Peyer's patch (tissue), 4 donors: ENCODE measurements around the gene TMEM218. TPM values are rescaled to one million over a fixed set of nuclear protein-coding genes. Genes with fewer than 3 reads are reported as not detected.

Experiments used
- DNase-seq, 3 donors: peaks; one replicate each; pipeline ENCODE4 v3.0.0-alpha.2; 2017 to 2019
- H3K27ac ChIP-seq, 4 donors: fragments of 200-600 bp; sonication (generic); one replicate each; pipeline ENCODE4 v1.5.1; 2016 to 2019
- H3K27me3 ChIP-seq, 2 donors: fragments of 200-600 bp; sonication (generic); one replicate each; pipeline ENCODE4 v1.5.1; 2019
- H3K36me3 ChIP-seq, 3 donors: fragments of 200-600 bp; sonication (generic); one replicate each; pipeline ENCODE4 v1.5.1; 2016 to 2019
- H3K4me1 ChIP-seq, 4 donors: fragments of 200-600 bp; sonication (generic); one replicate each; pipeline ENCODE4 v1.5.1; 2016 to 2019
- H3K4me3 ChIP-seq, 4 donors: fragments of 200-600 bp; sonication (generic); 1 replicate in 3 of 4; 2 replicates in 1 of 4; pipeline ENCODE4 v1.5.1; 2016 to 2019; ENCODE audit warnings: mild to moderate bottlenecking in 1 of 4
- H3K9me3 ChIP-seq, 4 donors: fragments of 200-600 bp; sonication (generic); one replicate each; pipeline ENCODE4 v1.5.1; 2016 to 2019; ENCODE audit warnings: mild to moderate bottlenecking in 1 of 4
- POLR2A ChIP-seq, 2 donors: fragments of 450-650 bp; IDR thresholded peaks; one replicate each; pipeline ENCODE4 v1.5.1; 2017; ENCODE audit warnings: antibody characterized with exemption in 2 of 2, mild to moderate bottlenecking in 2 of 2, moderate library complexity in 2 of 2
- total RNA-seq, 4 donors: library from RNA; depleted of rRNA; stranded (reverse); fragments of >200 nt; gene quantifications; one replicate each; pipeline ENCODE4 v1.1.0, GENCODE V29; 2016
- TF ChIP-seq, protein P1 (sequence below), 6 experiments: fragments of 450-650 bp in 4 of 6; fragments of 200-600 bp in 2 of 6; sonication (generic) in 1 of 6; IDR thresholded peaks; one replicate each; pipeline ENCODE4 v1.5.1; 2017 to 2019; ENCODE audit warnings: antibody characterized with exemption in 6 of 6, mild to moderate bottlenecking in 3 of 6, moderate library complexity in 1 of 6

The TMEM218 gene
- total RNA-seq, 4 donors from 2014 or later, result 11.4 to 19.2 (median 15.4) TPM

DNA sequence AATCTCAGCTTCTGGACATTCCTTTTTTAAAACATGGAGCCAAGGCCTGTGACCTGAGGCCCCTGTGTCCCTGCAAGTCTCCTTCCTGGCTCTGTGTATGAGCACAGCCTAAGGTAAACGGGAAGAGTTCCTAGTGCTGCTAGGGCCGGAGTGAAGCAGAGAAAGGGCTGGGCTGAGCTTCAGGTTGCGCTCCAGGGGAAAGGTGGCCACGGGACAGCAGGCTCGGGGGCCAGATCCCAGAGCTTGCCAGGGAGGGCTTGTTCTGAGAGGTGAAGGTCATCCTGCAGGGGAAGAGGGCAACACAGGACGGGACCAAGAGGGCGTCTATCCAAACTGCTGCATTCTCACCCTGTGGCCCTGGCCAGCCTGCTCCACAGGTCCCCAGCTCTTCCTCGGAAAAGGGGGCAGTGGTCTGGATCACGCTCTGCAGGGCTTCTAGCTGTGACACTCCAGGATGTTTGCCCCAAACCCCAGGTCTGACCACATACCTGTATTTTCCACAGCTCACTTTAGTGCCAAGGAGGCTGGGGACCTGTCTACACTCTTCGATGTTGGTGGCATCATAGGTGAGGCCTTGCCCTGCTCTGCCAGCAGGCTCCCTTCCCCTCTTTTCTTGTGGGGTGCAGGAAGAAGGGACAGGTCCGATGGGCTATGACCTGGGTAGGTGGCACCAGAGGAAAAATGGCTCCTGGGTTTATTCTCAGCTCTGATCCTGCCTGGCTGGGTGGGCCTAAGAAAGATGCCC lies 27.9 kb downstream of the TMEM218 start:
- H3K9me3 ChIP-seq, result no peaks in the 10 kb centered on the region
- DNase-seq, result peak in 1 of 3 donors; percentile 33

GRCh38 chr11:125082611-125083311 lies 28.7 kb downstream of the TMEM218 start:
- no peak for DNase-seq
- Histone ChIP-seq H3K36me3 (no peaks in the 10 kb centered on the region), H3K9me3 (no peaks in the 10 kb centered on the region), H3K4me1 (no peaks in the 10 kb centered on the region), H3K27ac (no peak overlapping the region), H3K27me3 (no peaks in the 10 kb centered on the region), H3K4me3 (no peak overlapping the region)
- TF ChIP-seq POLR2A (IDR thresholded peaks at IDR 0.05), result no peak
- TF ChIP-seq, protein P1, sequence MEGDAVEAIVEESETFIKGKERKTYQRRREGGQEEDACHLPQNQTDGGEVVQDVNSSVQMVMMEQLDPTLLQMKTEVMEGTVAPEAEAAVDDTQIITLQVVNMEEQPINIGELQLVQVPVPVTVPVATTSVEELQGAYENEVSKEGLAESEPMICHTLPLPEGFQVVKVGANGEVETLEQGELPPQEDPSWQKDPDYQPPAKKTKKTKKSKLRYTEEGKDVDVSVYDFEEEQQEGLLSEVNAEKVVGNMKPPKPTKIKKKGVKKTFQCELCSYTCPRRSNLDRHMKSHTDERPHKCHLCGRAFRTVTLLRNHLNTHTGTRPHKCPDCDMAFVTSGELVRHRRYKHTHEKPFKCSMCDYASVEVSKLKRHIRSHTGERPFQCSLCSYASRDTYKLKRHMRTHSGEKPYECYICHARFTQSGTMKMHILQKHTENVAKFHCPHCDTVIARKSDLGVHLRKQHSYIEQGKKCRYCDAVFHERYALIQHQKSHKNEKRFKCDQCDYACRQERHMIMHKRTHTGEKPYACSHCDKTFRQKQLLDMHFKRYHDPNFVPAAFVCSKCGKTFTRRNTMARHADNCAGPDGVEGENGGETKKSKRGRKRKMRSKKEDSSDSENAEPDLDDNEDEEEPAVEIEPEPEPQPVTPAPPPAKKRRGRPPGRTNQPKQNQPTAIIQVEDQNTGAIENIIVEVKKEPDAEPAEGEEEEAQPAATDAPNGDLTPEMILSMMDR (IDR thresholded peaks at IDR 0.05), result no peak

More for the DNA sequence above, 27.9 kb downstream of the TMEM218 start:
- Histone ChIP-seq H3K36me3 (no peaks in the 10 kb centered on the region), H3K27ac (no peak overlapping the region), H3K4me3 (no peak overlapping the region), H3K27me3 (no peaks in the 10 kb centered on the region), H3K4me1 (no peaks in the 10 kb centered on the region)
- TF ChIP-seq, protein P1 (IDR thresholded peaks at IDR 0.05), result no peak

DNA sequence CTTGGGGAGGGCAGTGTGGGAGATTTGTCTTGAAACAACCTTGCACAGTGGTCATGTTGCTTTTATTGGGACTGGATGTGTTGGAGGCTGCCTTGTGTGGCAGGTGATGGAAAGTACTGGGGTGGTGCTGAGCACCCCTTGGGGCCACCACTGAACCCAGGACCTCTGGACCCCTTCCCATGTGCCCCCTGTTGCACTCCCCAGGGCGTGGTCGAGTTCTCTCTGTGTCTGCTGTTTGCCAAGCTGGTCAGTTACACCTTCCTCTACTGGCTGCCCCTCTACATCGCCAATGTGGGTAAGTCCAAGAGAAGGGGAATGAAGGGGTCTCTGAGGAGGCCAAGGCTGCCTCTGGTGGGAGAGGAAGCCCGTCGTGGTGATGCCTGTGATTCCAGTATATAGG lies 29.4 kb downstream of the TMEM218 start:
- no peak overlapping the region for H3K27ac ChIP-seq
- no peak overlapping the region for H3K4me3 ChIP-seq
- TF ChIP-seq, protein P1 (IDR thresholded peaks at IDR 0.05), result no peak
- TF ChIP-seq POLR2A (IDR thresholded peaks at IDR 0.05), result no peak
- no peaks in the 10 kb centered on the region for H3K36me3 ChIP-seq
- no peaks in the 10 kb centered on the region for H3K4me1 ChIP-seq
- DNase-seq, result no peak
- H3K27me3 ChIP-seq, result no peaks in the 10 kb centered on the region
- H3K9me3 ChIP-seq, result no peaks in the 10 kb centered on the region

GRCh38 chr11:125081098-125081798 lies 30.2 kb downstream of the TMEM218 start:
- no peaks in the 10 kb centered on the region for H3K36me3 ChIP-seq
- no peak for TF ChIP-seq POLR2A (IDR thresholded peaks at IDR 0.05)
- TF ChIP-seq, protein P1 (IDR thresholded peaks at IDR 0.05), result no peak
- no peaks in the 10 kb centered on the region for H3K27me3 ChIP-seq
- peak in 1 of 3 donors; percentile 36 for DNase-seq
- no peaks in the 10 kb centered on the region for H3K4me1 ChIP-seq
- no peaks in the 10 kb centered on the region for H3K9me3 ChIP-seq
- no peak overlapping the region for H3K27ac ChIP-seq
- H3K4me3 ChIP-seq, result no peak overlapping the region

- Histone ChIP-seq H3K4me3 (no peak overlapping the region), H3K27ac (no peak overlapping the region), H3K4me1 (no peaks in the 10 kb centered on the region), H3K9me3 (no peaks in the 10 kb centered on the region), H3K36me3 (no peaks in the 10 kb centered on the region), H3K27me3 (no peaks in the 10 kb centered on the region)
- no peak for TF ChIP-seq POLR2A (IDR thresholded peaks at IDR 0.05)
- TF ChIP-seq, protein P1 (IDR thresholded peaks at IDR 0.05), result no peak
- DNase-seq, result no peak
These were observed 30.9 kb downstream of the TMEM218 start for GRCh38 chr11:125080531-125080911.
